Left lung (tissue), 10 donors: Measurements from ENCODE around the gene TRIM72. TPM values are rescaled to one million over a fixed set of nuclear protein-coding genes. Genes with fewer than 3 reads are reported as not detected.
"Not testable (repeated sequence)": the region's sequence is repeated elsewhere in the genome, so short reads cannot be mapped to it uniquely, and the experiment has no call there.

ENCODE experiments used
- ATAC-seq: fragments of 200-7000 bp; cut with Tn5 transposase; one replicate; pipeline ENCODE4 v1.9.1; 2020; ENCODE audit warnings: moderate library complexity
- DNase-seq, 4 donors: peaks; one replicate each; pipeline ENCODE4 v3.0.0-alpha.2; 2013 to 2020
- H3K27ac ChIP-seq, 2 donors: fragments of 200-600 bp; sonication (generic) in 1 of 2; one replicate each; pipeline versions ENCODE4 v1.5.0 to v1.8.0; 2020 to 2021
- H3K27me3 ChIP-seq, 2 donors: fragments of 200-600 bp; sonication (generic) in 1 of 2; one replicate each; pipeline versions ENCODE4 v1.5.0 to v1.8.0; 2020 to 2021
- H3K36me3 ChIP-seq, 2 donors: fragments of 200-600 bp; sonication (generic) in 1 of 2; one replicate each; pipeline versions ENCODE4 v1.5.0 to v1.8.0; 2020 to 2021
- H3K4me1 ChIP-seq, 2 donors: fragments of 200-600 bp; one replicate each; pipeline ENCODE4 v1.8.0; 2021
- H3K4me3 ChIP-seq, 2 donors: fragments of 200-600 bp; sonication (generic) in 1 of 2; one replicate each; pipeline versions ENCODE4 v1.5.0 to v1.8.0; 2020 to 2021; ENCODE audit warnings: mild to moderate bottlenecking in 1 of 2
- H3K9me3 ChIP-seq, 2 donors: fragments of 200-600 bp; sonication (generic) in 1 of 2; one replicate each; pipeline versions ENCODE4 v1.5.0 to v1.8.0; 2020 to 2021
- intact Hi-C, 2 donors: fragments of 100-400 bp; cut with DNase I; formaldehyde crosslinking; loops; one replicate each; pipeline versions ENCODE4 v1.11.2 to v1.14.2; 2022
- polyA plus RNA-seq, 6 donors: library from polyadenylated mRNA; unstranded; fragments of 120-200 nt; gene quantifications; one replicate each; pipeline ENCODE4 v1.2.1, GENCODE V29; 2013; ENCODE audit not compliant: insufficient read length in 6 of 6
- total RNA-seq, 2 donors: library from RNA; stranded (reverse); fragmentation: NEBNext Ultra II Directional; extraction: Animal tissue kit (Norgen Biotek cat#: 25700); gene quantifications; one replicate each; pipeline ENCODE4 v1.2.1, GENCODE V29; 2021
- TF ChIP-seq, protein P1 (sequence below), 2 donors: fragments of 200-600 bp; sonication (generic) in 1 of 2; IDR thresholded peaks; one replicate each; pipeline versions ENCODE4 v1.5.0 to v1.8.0; 2021; ENCODE audit warnings: antibody characterized with exemption in 2 of 2
- donor health status: DM: no; HTN: yes; CAD: no.
- donor health status: DM: no; HTN: no; CAD: no.

The TRIM72 gene
- total and polyA plus RNA-seq, 8 donors, result 0.06 to 0.24 (median 0.17) TPM

DNA sequence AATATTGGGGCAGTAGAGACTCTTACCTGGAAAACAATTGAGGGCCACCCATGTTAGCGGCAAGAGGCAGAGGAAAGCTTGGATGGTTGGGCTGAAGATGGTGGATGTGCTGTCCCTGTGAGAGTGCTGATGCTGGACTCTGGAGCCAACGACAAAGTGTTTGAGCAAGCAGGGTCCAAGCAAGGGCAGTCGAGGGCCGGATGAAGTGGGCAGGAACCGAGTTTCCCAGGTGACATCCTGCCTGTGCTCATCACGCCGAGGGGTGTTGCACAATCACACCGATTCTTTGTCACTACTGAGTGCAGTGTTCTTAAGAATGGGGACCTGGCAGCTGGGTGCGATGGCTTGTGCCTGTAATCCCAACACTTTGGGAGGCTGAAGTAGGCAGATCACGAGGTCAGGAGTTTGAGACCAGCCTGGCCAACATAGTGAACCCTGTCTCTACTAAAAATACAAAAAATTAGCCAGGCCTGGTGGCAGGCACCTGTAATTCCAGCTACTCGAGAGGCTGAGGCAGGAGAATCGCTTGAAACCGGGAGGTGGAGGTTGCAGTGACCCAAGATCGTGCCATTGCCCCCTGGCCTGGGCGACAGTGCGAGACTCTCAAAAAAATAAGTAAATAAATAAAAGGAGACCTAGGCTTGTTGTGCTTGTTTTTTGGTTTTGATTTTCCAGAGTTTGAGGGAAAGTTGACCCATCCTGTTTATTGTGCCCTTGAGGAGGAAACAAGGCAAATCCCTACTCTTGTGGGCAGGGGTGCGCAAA is 17.4 kb upstream of the TRIM72 start:
- H3K27ac ChIP-seq, result peak overlapping the region in 1 of 2 donors; percentile 45
- DNase-seq (peak in 1 of 4 donors; percentile 43), ATAC-seq (no peak)
- H3K27me3 ChIP-seq, result no peaks in the 10 kb centered on the region
- no peaks in the 10 kb centered on the region for H3K9me3 ChIP-seq
- TF ChIP-seq, protein P1, sequence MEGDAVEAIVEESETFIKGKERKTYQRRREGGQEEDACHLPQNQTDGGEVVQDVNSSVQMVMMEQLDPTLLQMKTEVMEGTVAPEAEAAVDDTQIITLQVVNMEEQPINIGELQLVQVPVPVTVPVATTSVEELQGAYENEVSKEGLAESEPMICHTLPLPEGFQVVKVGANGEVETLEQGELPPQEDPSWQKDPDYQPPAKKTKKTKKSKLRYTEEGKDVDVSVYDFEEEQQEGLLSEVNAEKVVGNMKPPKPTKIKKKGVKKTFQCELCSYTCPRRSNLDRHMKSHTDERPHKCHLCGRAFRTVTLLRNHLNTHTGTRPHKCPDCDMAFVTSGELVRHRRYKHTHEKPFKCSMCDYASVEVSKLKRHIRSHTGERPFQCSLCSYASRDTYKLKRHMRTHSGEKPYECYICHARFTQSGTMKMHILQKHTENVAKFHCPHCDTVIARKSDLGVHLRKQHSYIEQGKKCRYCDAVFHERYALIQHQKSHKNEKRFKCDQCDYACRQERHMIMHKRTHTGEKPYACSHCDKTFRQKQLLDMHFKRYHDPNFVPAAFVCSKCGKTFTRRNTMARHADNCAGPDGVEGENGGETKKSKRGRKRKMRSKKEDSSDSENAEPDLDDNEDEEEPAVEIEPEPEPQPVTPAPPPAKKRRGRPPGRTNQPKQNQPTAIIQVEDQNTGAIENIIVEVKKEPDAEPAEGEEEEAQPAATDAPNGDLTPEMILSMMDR (IDR thresholded peaks at IDR 0.05), result no peak
- peaks cover 0 to 75% of the 10 kb centered on the region in 2 donors for H3K36me3 ChIP-seq
- intact Hi-C loops, result no loop called here
- H3K4me3 ChIP-seq, result no peak overlapping the region
- H3K4me1 ChIP-seq, result peaks cover 7 to 35% of the 10 kb centered on the region in 2 donors

DNA sequence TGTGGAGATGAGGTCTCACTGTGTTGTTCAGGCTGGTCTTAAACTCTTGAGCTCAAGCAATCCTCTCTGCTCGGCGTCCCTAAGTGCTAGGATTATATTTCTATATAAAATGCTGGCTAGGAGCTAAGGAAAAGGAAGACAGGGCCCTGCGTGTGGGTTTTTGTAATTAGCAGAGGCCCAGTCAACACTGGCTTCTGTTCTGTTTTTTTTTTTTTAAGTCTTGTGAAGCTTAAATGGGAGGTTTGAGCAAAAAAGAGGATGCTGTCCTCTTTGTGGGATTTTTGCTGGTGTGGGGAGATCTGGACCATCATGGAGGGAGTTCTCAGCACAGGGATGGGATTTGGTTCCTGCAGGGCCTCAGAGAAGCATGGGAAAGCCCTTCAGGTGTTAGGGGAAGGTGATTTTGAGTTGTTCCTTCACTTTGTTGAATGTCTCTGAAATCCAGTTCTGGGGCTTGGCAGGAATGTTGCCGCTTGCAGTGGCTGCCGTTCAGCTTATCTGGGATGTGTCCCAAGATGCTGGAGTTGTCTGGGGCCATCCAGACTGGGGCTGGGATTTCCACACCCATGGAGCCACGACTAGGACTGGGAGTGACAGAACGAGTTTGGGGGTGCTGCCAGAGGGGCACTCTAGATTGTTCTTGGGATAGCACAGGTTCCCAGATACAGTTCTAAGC is 15.6 kb upstream of the TRIM72 start:
- intact Hi-C loops, result no loop called here

DNA sequence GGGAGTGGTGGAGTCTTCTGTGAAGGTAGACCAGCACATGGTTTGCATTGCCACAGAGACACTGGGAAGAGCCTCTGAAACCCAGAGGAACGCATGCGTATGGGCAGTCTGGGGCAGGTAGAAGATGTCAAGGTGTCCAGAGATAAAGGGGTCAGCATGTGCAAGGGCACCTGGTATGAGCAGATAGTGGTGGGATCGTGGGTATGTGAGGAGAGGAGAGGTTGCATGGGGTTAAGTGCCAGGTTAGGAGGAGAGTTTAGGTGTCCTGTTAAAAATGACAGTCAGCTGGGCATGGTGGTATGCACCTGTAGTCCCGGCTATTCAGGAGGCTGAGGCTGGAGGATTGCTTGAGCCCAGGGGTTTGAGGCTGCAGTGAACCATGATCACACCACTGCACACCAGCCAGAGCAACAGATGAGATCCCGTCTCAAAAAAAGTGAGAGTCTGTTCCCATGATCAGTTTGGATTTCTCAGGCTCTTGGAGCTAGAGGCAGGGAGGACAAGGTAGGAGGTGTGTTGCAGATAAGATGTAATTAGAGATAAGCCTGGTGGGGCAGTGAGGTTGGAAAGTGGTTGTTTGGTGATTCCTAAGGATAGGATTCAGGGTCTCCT is 14.4 kb upstream of the TRIM72 start:
- ATAC-seq, result no peak
- H3K36me3 ChIP-seq, result peaks cover 0 to 44% of the 10 kb centered on the region in 2 donors
- intact Hi-C loops, result no loop called here
- H3K4me1 ChIP-seq, result peaks cover 7 to 55% of the 10 kb centered on the region in 2 donors
- H3K4me3 ChIP-seq, result no peak overlapping the region
- H3K9me3 ChIP-seq, result no peaks in the 10 kb centered on the region
- no peak for DNase-seq
- no peak overlapping the region for H3K27ac ChIP-seq
- TF ChIP-seq, protein P1 (IDR thresholded peaks at IDR 0.05), result no peak
- no peaks in the 10 kb centered on the region for H3K27me3 ChIP-seq

More for the DNA sequence above, 15.6 kb upstream of the TRIM72 start:
- H3K4me1 ChIP-seq, result peaks cover 7 to 45% of the 10 kb centered on the region in 2 donors
- no peak for ATAC-seq
- TF ChIP-seq, protein P1 (IDR thresholded peaks at IDR 0.05), result no peak
- no peaks in the 10 kb centered on the region for H3K27me3 ChIP-seq
- DNase-seq, result no peak
- H3K9me3 ChIP-seq, result no peaks in the 10 kb centered on the region
- H3K4me3 ChIP-seq, result no peak overlapping the region
- no peak overlapping the region for H3K27ac ChIP-seq
- peaks cover 0 to 56% of the 10 kb centered on the region in 2 donors for H3K36me3 ChIP-seq

DNA sequence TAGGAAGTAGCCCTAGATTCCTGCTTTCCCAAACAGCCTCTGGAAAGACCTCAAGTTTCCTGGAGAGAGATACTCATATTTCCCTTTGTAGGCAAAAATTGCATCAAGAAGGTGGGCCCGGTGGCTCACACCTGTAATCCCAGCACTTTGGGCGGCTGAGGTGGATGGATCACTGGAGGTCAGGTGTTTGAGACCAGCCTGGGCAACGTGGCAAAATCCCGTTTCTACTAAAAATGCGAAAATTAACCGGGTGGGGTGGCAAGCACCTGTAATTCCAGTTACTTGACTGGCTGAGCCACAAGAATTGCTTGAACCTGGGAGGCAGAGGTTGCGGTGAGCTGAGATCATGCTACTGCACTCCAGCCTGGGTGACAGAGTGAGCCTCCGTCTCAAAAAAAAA is 13.8 kb upstream of the TRIM72 start:
- DNase-seq, H3K9me3 ChIP-seq, intact Hi-C loops, H3K27me3 ChIP-seq, ATAC-seq, H3K4me3 ChIP-seq: not testable (repeated sequence)
- H3K36me3 ChIP-seq, result peaks cover 0 to 38% of the 10 kb centered on the region in 2 donors
- H3K4me1 ChIP-seq, result peaks cover 7 to 55% of the 10 kb centered on the region in 2 donors
- H3K27ac ChIP-seq, result peak overlapping the region in 1 of 2 donors; percentile 92

DNA sequence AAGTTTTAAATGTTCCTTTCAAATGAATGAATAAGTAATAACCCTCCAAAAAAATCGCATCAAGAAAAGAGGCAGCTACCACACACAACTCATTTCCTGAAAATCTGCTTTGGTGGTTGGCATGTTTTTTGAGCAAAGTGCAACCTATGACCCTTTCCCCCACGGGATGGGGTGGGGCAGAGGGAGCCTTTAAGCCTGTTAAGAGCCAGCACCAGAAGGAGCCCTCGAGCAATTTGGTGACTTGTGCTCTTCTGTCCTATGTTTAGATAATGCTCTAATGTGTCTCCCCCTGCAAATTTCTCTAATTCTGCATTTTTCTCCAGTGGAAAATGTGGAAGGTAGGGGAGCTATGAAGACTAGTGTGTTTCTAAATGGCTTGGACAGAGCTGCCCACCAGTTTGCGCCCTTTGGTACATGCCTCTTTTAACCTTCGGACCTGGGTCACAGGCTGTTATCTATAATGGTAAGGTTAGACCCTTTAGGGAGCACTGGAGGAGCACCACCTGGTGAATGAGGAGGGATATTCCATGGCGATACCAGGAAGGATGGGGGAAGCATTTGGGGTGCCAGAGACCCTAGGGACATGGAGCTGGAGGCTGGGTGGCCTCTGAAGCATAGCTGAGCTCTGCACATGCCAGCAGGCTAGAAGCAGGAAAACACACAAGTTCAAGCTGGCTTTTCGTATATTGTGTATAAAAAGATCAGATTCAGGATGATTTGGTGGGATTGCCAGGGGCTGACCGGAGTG is 12.9 kb upstream of the TRIM72 start:
- peaks cover 7 to 51% of the 10 kb centered on the region in 2 donors for H3K4me1 ChIP-seq
- no peak for ATAC-seq
- no peaks in the 10 kb centered on the region for H3K9me3 ChIP-seq
- peak overlapping the region; percentile 74 to 95 for H3K4me3 ChIP-seq
- peaks cover 0 to 30% of the 10 kb centered on the region in 2 donors for H3K36me3 ChIP-seq
- intact Hi-C loops, result no loop called here
- TF ChIP-seq, protein P1 (IDR thresholded peaks at IDR 0.05), result no peak
- H3K27ac ChIP-seq, result peak overlapping the region in 1 of 2 donors; percentile 92
- DNase-seq, result no peak
- no peaks in the 10 kb centered on the region for H3K27me3 ChIP-seq
